Endothelial cell of umbilical vein (primary cell): ENCODE data around the gene COL9A1. TPM values are rescaled to one million over a fixed set of nuclear protein-coding genes. Genes with fewer than 3 reads are reported as not detected.

Experiments
- BruUV-seq: library from RNA; stranded (reverse); fragments of 400-500 nt; replicated peaks from 2 replicates; lab custom pipeline; 2021; lab: Mats Ljungman, UMichigan
- CTCF ChIA-PET: fragments of 300-600, 350-600 bp; sonication (Branson Sonifier 250); formaldehyde crosslinking; loops from one replicate; lab custom pipeline; 2021; ENCODE audit warnings: antibody characterized with exemption, inconsistent platforms; lab: Charles Lee
- POLR2A ChIA-PET: fragments of 300-600, 350-600 bp; sonication (Branson Sonifier 250); formaldehyde crosslinking; loops from one replicate; lab custom pipeline; 2021; ENCODE audit warnings: antibody characterized with exemption, inconsistent platforms; lab: Charles Lee
- DNase-seq: peaks from one replicate; pipeline ENCODE4 v3.0.0-alpha.2; 2011; ENCODE audit warnings: low read depth, low spot score
- FAIRE-seq: peaks from 2 replicates; lab custom pipeline; 2011; peaks lifted over from hg19 to GRCh38; lab: Jason Lieb, UNC
- H2AFZ ChIP-seq: 2 replicates; pipeline ENCODE4 v1.6.0; 2012; ENCODE audit warnings: low read depth, low read length, control low read depth, inconsistent platforms
- H3K27ac ChIP-seq: 2 replicates; pipeline ENCODE4 v1.5.1; 2011; ENCODE audit warnings: low read depth, mild to moderate bottlenecking, control low read depth, low read length, moderate library complexity; ENCODE audit not compliant: insufficient read depth
- H3K27me3 ChIP-seq, 2 experiments: 2 replicates each; pipeline versions ENCODE4 v1.6.0 to v1.6.1; 2011; ENCODE audit warnings: low read length in 2 of 2, mixed read lengths in 1 of 2; ENCODE audit not compliant: control insufficient read depth in 2 of 2, insufficient read depth in 2 of 2
- H3K36me3 ChIP-seq, 2 experiments: 2 replicates in 1 of 2; 3 replicates in 1 of 2; pipeline ENCODE4 v1.5.1; 2011; ENCODE audit warnings: low read length in 2 of 2, mild to moderate bottlenecking in 1 of 2, moderate library complexity in 1 of 2; ENCODE audit not compliant: control insufficient read depth in 2 of 2, insufficient read depth in 2 of 2; ENCODE audit errors: extremely low read depth in 1 of 2
- H3K4me1 ChIP-seq: 3 replicates; pipeline ENCODE4 v1.5.1; 2011; ENCODE audit warnings: mild to moderate bottlenecking, low read length; ENCODE audit not compliant: control insufficient read depth, insufficient read depth; ENCODE audit errors: extremely low read depth
- H3K4me2 ChIP-seq: 2 replicates; pipeline ENCODE4 v1.6.1; 2011; ENCODE audit warnings: low read length, control low read depth, mixed read lengths; ENCODE audit not compliant: insufficient read depth
- H3K4me3 ChIP-seq, 3 experiments: fragments of 200-600 bp in 1 of 3; sonication (generic), shearing (Covaris generic) in 1 of 3; replicated peaks in 1 of 3; 2 replicates each; pipeline ENCODE4 v1.5.1; 2011 to 2016; ENCODE audit warnings: control low read depth in 3 of 3, low read length in 3 of 3, mild to moderate bottlenecking in 2 of 3, inconsistent platforms in 1 of 3, low read depth in 1 of 3, moderate library complexity in 1 of 3; ENCODE audit not compliant: insufficient read depth in 1 of 3
- H3K79me2 ChIP-seq: 2 replicates; pipeline ENCODE4 v1.6.0; 2012; ENCODE audit warnings: low read length, inconsistent platforms; ENCODE audit not compliant: control insufficient read depth, insufficient read depth
- H3K9ac ChIP-seq: replicated peaks from 2 replicates; pipeline ENCODE3; 2011; ENCODE audit warnings: low read length, control low read depth; ENCODE audit not compliant: insufficient read depth; ENCODE audit errors: extremely low read depth
- H3K9me1 ChIP-seq: replicated peaks from 3 replicates; pipeline ENCODE4 v1.6.0; 2011; ENCODE audit warnings: mild to moderate bottlenecking, low read length; ENCODE audit not compliant: control insufficient read depth, insufficient read depth; ENCODE audit errors: extremely low read depth
- H3K9me3 ChIP-seq: replicated peaks from 2 replicates; pipeline ENCODE4 v1.5.1; 2012; ENCODE audit warnings: low read length, inconsistent platforms; ENCODE audit not compliant: control insufficient read depth, insufficient read depth
- H4K20me1 ChIP-seq: replicated peaks from 2 replicates; pipeline ENCODE3; 2011; ENCODE audit warnings: mild to moderate bottlenecking, low read length; ENCODE audit not compliant: control insufficient read depth, insufficient read depth; ENCODE audit errors: extremely low read depth
- CTCF ChIP-seq, 2 donors: IDR thresholded peaks; 1 replicate in 1 of 2; 2 replicates in 1 of 2; pipeline ENCODE4 v1.5.1; 2011; ENCODE audit warnings: low read length in 2 of 2, mild to moderate bottlenecking in 2 of 2, moderate library complexity in 2 of 2, control low read depth in 1 of 2, inconsistent platforms in 1 of 2, low read depth in 1 of 2; ENCODE audit not compliant: insufficient read depth in 1 of 2; ENCODE audit errors: extremely low read depth in 1 of 2
- EZH2 ChIP-seq: IDR thresholded peaks from 2 replicates; pipeline ENCODE4 v1.6.1; 2012; ENCODE audit warnings: borderline replicate concordance, low read depth, mild to moderate bottlenecking, moderate library complexity, low read length, inconsistent platforms; ENCODE audit not compliant: severe bottlenecking
- FOS ChIP-seq: IDR thresholded peaks from 2 replicates; pipeline ENCODE4 v1.6.1; 2011; ENCODE audit warnings: mild to moderate bottlenecking, low read length, moderate library complexity, borderline replicate concordance; ENCODE audit not compliant: insufficient read depth
- GATA2 ChIP-seq: IDR thresholded peaks from 2 replicates; pipeline ENCODE4 v1.7.0; 2011; ENCODE audit warnings: low read depth, mild to moderate bottlenecking, moderate library complexity, mixed read lengths, low read length; ENCODE audit not compliant: insufficient read length, insufficient read depth
- JUN ChIP-seq: IDR thresholded peaks from 2 replicates; pipeline ENCODE4 v1.6.1; 2011; ENCODE audit warnings: borderline replicate concordance, low read depth; ENCODE audit not compliant: insufficient read length, insufficient read depth
- MAX ChIP-seq: IDR thresholded peaks from 2 replicates; pipeline ENCODE4 v1.6.1; 2011; ENCODE audit not compliant: insufficient read depth, insufficient read length
- MYC ChIP-seq: IDR thresholded peaks from one replicate; pipeline ENCODE4 v1.6.1; 2011; ENCODE audit warnings: mild to moderate bottlenecking, low read depth, low read length
- POLR2A ChIP-seq: IDR thresholded peaks from 2 replicates; pipeline ENCODE4 v1.6.1; 2012; ENCODE audit warnings: low read depth, mild to moderate bottlenecking, control low read depth, low read length
- POLR2AphosphoS5 ChIP-seq: IDR thresholded peaks from 2 replicates; pipeline ENCODE4 v1.6.1; 2012; ENCODE audit warnings: low read depth, mild to moderate bottlenecking, control low read depth, low read length, moderate library complexity; ENCODE audit not compliant: insufficient read depth
- dilution Hi-C: fragments of 300-500 bp; cut with MboI; formaldehyde crosslinking; loops from one replicate; pipeline ENCODE4 v1.15.0; 2019; ENCODE audit warnings: low sequenced_read_pairs; ENCODE audit not compliant: extremely low pct_ligation_motif_present
- intact Hi-C: fragments of 100-400 bp; cut with micrococcal nuclease; formaldehyde crosslinking; loops from one replicate; pipeline ENCODE4 v1.10.0; 2022
- polyA plus RNA-seq, 4 experiments: library from polyadenylated mRNA; depleted of rRNA in 3 of 4; stranded (reverse) in 3 of 4; unstranded in 1 of 4; fragments of >200 nt; gene quantifications; 2 replicates each; pipeline versions ENCODE4 v1.2.1 to v1.2.3, GENCODE V29; 2011 to 2012; ENCODE audit warnings: missing spikeins in 1 of 4
- total RNA-seq: library from RNA; stranded (reverse); gene quantifications from 2 replicates; pipeline ENCODE4 v1.2.3, GENCODE V29; 2021

COL9A1 gene
- total and polyA plus RNA-seq, 2 donors (not counting 3 experiments of a cell fraction or from before 2014, with no cell fraction given): not detected

GRCh38 chr6:70194421-70194820 lies 108.5 kb downstream of the COL9A1 start:
- no peaks in the 10 kb centered on the region for H4K20me1 ChIP-seq
- no peak for FAIRE-seq
- CTCF ChIA-PET: no interaction called here

More at GRCh38 chr6:70194421-70194820, 108.5 kb downstream of the COL9A1 start:
- Histone ChIP-seq H3K27me3 (no peaks in the 10 kb centered on the region), H3K36me3 (no peaks in the 10 kb centered on the region), H3K27ac (no peak overlapping the region), H3K79me2 (no peaks in the 10 kb centered on the region), H2AFZ (no peak overlapping the region), H3K9ac (no peak overlapping the region), H3K4me2 (no peak overlapping the region), H3K9me3 (no peaks in the 10 kb centered on the region), H3K4me3 (no peak overlapping the region), H3K4me1 (no peaks in the 10 kb centered on the region), H3K9me1 (no peaks in the 10 kb centered on the region)
- TF ChIP-seq JUN: no peak
- TF ChIP-seq FOS: no peak
- TF ChIP-seq GATA2: no peak
- TF ChIP-seq MAX: no peak
- TF ChIP-seq CTCF (IDR thresholded peaks at IDR 0.05; ENCODE audit: extremely low read depth in 1 of 2, insufficient read depth in 1 of 2, low read depth in 1 of 2, low read length in 2 of 2): no peak
- TF ChIP-seq EZH2: no peak
- no peak for TF ChIP-seq MYC
- TF ChIP-seq POLR2AphosphoS5: no peak
- no peak for TF ChIP-seq POLR2A
- intact Hi-C loops: no loop called here
- dilution Hi-C loops: no loop called here
- POLR2A ChIA-PET: no interaction called here
- no peak for DNase-seq
- no TSS peak for BruUV-seq
